Measurements from ENCODE around the gene GOLGA3. TPM values are rescaled to one million over a fixed set of nuclear protein-coding genes. Genes with fewer than 3 reads are reported as not detected.

GOLGA3 gene
- total RNA-seq, 2 experiments from 2014 or later = 52.2 to 55.6 TPM

DNA sequence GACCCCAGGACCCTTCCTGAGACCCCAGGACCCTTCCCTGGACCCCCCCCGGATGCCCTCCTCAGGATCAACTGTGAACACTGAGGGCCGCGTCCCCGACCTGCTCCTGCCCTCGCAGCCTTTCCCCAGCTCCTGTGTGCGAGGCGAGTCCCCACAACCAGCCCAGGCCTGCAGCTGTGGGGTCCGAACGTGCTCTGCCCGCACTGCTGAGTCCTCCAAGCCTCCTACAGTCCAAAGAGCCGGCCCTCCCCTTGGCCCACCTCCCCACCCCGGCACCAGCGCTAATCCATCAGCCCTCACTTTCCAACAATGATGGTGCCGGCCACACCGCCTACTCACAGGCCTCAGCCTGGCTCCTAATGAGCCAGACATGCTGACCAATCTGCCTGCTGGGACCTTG is 40.8 kb downstream of the GOLGA3 start:
- H3K36me3 Mint-ChIP-seq (ENCODE audit: low read depth) = peaks cover 54% of the 10 kb centered on the region
- no peak for DNase-seq
- H3K27me3 Mint-ChIP-seq = no peaks in the 10 kb centered on the region
- no peak overlapping the region for H3K4me3 Mint-ChIP-seq
- H3K27ac Mint-ChIP-seq = peak overlapping the region; percentile 25
- no peak for TF ChIP-seq CTCF (IDR thresholded peaks at IDR 0.05)
- H3K9me3 Mint-ChIP-seq = no peaks in the 10 kb centered on the region
- ChIA-PET POLR2A (no interaction called here), CTCF (no interaction called here)
- ATAC-seq = no peak
- H3K4me1 Mint-ChIP-seq (ENCODE audit: low read depth) = no peaks in the 10 kb centered on the region
- intact Hi-C loops (cut with micrococcal nuclease) = no loop called here

GRCh38 chr12:132786192-132786591 is 42.5 kb downstream of the GOLGA3 start:
- H3K9me3 Mint-ChIP-seq = no peaks in the 10 kb centered on the region
- no peak overlapping the region for H3K27ac Mint-ChIP-seq
- ATAC-seq = no peak
- no peaks in the 10 kb centered on the region for H3K4me1 Mint-ChIP-seq (ENCODE audit: low read depth)
- no peak for TF ChIP-seq CTCF (IDR thresholded peaks at IDR 0.05)
- POLR2A ChIA-PET = interaction anchor here (1.1 kb wide), 1 partner anchor 18 kb away, joined by 3 read pairs; no protein-coding TSS in a partner anchor
- no peaks in the 10 kb centered on the region for H3K27me3 Mint-ChIP-seq
- no peak for DNase-seq
- intact Hi-C loops (cut with micrococcal nuclease) = no loop called here
- H3K36me3 Mint-ChIP-seq (ENCODE audit: low read depth) = peaks cover 53% of the 10 kb centered on the region
- H3K4me3 Mint-ChIP-seq = no peak overlapping the region
- CTCF ChIA-PET = no interaction called here

GRCh38 chr12:132784580-132784979 is 44.1 kb downstream of the GOLGA3 start:
- DNase-seq = no peak
- POLR2A ChIA-PET = no interaction called here
- no peak overlapping the region for H3K27ac Mint-ChIP-seq
- no peak for TF ChIP-seq CTCF (IDR thresholded peaks at IDR 0.05)
- H3K4me1 Mint-ChIP-seq (ENCODE audit: low read depth) = no peaks in the 10 kb centered on the region
- ATAC-seq = no peak
- CTCF ChIA-PET = no interaction called here
- H3K9me3 Mint-ChIP-seq = no peaks in the 10 kb centered on the region
- H3K36me3 Mint-ChIP-seq (ENCODE audit: low read depth) = peaks cover 62% of the 10 kb centered on the region
- no peak overlapping the region for H3K4me3 Mint-ChIP-seq
- intact Hi-C loops (cut with micrococcal nuclease) = no loop called here
- H3K27me3 Mint-ChIP-seq = no peaks in the 10 kb centered on the region

GRCh38 chr12:132783917-132784531 is 44.6 kb downstream of the GOLGA3 start:
- no peaks in the 10 kb centered on the region for H3K27me3 Mint-ChIP-seq
- no peak for TF ChIP-seq CTCF (IDR thresholded peaks at IDR 0.05)
- no peak for DNase-seq
- ChIA-PET POLR2A (no interaction called here), CTCF (no interaction called here)
- no peak overlapping the region for H3K27ac Mint-ChIP-seq
- no peaks in the 10 kb centered on the region for H3K9me3 Mint-ChIP-seq
- H3K36me3 Mint-ChIP-seq (ENCODE audit: low read depth) = peaks cover 59% of the 10 kb centered on the region
- intact Hi-C loops (cut with micrococcal nuclease) = no loop called here
- no peak for ATAC-seq
- no peak overlapping the region for H3K4me3 Mint-ChIP-seq
- H3K4me1 Mint-ChIP-seq (ENCODE audit: low read depth) = no peaks in the 10 kb centered on the region

DNA sequence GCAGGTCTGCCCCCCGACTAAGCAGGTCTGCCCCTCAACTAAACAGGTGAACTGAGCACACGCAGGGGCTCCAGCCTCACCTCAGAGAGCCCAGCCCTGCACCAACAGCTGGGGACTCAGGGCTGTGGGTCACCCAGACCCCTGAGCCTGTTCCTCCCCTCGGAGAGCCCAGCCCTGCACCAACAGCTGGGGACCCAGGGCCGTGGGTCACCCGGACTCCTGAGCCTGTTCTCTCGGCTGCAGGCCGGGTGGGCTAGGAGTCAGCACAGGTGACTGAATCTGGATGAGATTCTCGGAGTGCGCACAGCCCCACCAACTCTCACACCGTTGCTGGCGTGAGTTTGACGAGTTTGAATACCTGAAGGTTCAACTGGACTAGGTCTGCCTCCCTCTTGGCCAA is 46.7 kb downstream of the GOLGA3 start:
- peaks cover 44% of the 10 kb centered on the region for H3K36me3 Mint-ChIP-seq (ENCODE audit: low read depth)
- H3K4me3 Mint-ChIP-seq = no peak overlapping the region
- no peak for TF ChIP-seq CTCF (IDR thresholded peaks at IDR 0.05)
- H3K27ac Mint-ChIP-seq = no peak overlapping the region
- ATAC-seq (no peak), DNase-seq (no peak)
- H3K27me3 Mint-ChIP-seq = no peaks in the 10 kb centered on the region
- CTCF ChIA-PET = interaction anchor here (1.0 to 1.5 kb wide), 2 partner anchors 13 to 18 kb away, joined by 3 to 4 read pairs; no protein-coding TSS in a partner anchor
- intact Hi-C loops (cut with micrococcal nuclease) = no loop called here
- POLR2A ChIA-PET = no interaction called here
- no peaks in the 10 kb centered on the region for H3K9me3 Mint-ChIP-seq
- no peaks in the 10 kb centered on the region for H3K4me1 Mint-ChIP-seq (ENCODE audit: low read depth)

Measured in activated CD8-positive, alpha-beta T cell treated with anti-CD3 and anti-CD28 coated beads for 36 hours (primary cell).